GM18502 (cell line): Measurements from ENCODE around the gene PIGZ.
A peak's percentile ranks its signal among the peaks of the same experiment; 100 is the strongest.

Source experiments
- ATAC-seq: cut with Tn5 transposase; IDR thresholded peaks from one replicate; pipeline ENCODE4 v1.9.1; 2021; ENCODE audit warnings: mild to moderate bottlenecking; ENCODE audit not compliant: unreplicated experiment, poor library complexity

Gene PIGZ

DNA sequence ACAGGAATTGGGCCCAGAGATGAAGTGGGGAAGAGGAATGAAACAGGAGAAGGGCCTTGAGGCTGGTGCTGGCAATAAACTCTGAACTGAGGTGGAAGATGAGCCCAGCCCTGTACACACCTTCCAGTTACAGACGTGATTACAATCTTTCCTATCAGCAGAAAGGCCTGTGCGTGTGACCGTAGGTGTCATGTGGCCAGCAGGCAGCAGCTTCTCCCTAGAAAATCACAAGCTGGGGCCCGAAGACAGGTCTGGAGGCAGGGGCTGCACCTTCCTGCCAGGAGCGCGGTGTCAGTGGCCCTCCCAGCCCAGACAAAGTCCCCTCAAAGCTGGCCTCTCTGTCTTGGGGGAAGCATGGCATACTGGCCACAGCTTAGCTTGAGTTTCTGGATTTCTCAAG, 16.7 kb upstream of the PIGZ start:
- no peak for ATAC-seq

DNA sequence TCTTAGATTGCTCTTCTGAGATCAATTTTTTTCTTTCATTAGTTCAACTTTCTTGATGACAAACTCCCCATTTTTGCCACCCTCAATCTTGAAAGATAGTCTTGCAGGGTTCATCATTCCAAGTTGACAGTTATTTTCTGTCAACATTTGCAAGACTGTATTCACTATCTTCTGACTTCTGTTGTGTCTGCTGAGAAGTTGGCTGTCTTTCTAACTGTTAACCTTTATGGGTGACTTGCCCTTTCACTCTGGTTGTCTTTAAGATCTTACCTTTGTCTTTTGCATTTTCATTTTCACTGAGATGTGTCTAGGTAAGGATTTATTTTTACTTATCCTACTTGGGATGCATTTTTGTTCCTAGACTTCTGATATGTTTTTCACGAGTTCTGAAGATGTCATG, 14.6 kb upstream of the PIGZ start:
- ATAC-seq = no peak

DNA sequence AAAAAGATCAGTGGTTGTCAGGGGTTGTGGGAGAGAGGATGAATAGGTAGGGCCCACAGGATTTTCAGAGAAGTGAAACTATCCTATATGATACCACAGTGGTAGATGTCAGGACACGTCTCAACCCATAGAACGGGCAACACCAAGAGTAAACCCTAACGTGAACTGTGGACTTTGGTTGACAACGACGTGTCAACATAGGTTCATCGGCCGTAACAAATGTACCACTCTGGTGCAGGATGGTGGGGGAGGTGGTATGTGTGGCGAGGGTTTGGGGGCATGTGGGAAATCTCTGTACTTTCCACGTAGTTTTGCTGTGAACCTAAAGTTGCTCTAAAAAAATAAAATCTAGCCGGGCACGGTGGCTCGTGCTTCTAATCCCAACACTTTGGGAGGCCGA, 13.0 kb upstream of the PIGZ start:
- no peak for ATAC-seq

DNA sequence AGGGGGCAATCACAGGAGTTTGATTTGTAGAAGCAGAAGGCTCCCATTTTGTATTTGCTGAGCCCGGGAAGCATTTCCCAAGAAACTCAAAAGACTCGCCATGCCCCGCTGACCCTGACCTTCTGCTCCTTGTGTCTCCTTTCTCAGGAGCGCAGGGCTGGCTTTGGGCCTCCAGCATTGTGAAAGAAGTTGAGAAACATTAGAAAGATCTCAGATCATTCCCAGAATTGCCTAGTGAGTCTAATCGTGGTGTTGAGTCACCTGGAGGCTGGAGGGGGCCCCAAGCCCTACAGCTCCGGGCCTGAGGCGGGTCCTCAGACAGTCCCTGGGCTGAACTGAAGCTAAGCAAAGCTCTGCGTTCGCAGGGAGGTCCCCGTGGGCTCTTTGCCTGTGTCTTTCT, 10.9 kb upstream of the PIGZ start:
- ATAC-seq = no peak

DNA sequence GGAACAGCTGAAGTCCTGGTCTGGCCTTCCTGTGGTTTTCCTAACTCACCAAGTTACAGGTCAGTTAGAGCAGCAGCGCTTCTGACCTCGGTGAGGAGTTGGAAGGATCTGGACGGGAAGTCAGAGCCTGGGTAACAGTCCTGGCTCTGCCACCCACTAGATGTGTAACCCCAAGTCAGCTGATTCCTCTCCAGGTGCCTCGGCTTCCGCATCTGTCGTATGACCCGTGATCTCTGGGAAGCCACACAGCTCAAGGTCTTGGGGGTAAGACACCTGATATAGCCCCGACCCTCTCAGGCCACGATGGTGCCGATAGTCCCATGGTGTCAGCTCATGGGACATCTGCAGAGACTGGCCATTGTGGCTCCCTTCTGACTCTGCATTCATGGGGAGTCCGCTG, 8.3 kb upstream of the PIGZ start:
- no peak for ATAC-seq

DNA sequence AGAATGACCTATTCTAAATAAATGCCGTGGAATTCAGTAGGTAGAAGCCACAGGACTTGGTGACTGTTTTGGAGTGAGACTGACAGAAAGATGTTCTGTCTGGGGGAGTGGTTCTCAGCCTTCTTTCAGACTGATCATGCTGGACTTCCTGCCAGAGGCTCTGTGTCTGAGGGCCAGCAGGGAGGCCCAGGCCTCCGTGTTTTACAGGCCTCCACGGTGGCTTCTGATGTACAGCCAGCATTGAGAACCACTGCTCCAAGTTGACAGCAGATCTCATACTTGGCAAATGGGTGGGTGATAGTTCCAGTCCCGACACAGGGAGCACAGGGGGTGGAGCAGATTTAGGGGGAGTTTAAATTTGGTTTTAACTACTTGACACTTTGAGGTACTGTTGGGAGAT, 6.7 kb upstream of the PIGZ start:
- ATAC-seq = no peak

DNA sequence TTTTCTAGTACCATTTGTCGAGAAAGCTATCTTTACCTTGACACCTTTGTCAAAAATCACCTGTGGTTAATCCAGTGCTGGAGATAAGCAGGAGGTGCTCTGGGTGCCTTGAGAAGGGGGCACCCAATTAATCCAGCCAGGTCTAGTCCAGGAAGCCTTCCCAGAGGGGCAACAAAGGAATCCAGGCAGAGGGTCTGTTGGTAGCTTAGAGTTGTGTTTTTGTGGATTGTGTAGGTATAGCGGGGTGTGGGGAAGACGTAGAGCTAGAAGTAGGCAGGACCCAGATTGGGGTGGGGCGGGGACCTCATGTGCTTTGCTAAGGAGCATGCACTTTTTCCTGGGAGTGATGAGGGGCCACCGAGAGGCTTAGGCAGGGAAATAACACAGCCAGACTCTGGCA, 6.0 kb upstream of the PIGZ start:
- no peak for ATAC-seq

DNA sequence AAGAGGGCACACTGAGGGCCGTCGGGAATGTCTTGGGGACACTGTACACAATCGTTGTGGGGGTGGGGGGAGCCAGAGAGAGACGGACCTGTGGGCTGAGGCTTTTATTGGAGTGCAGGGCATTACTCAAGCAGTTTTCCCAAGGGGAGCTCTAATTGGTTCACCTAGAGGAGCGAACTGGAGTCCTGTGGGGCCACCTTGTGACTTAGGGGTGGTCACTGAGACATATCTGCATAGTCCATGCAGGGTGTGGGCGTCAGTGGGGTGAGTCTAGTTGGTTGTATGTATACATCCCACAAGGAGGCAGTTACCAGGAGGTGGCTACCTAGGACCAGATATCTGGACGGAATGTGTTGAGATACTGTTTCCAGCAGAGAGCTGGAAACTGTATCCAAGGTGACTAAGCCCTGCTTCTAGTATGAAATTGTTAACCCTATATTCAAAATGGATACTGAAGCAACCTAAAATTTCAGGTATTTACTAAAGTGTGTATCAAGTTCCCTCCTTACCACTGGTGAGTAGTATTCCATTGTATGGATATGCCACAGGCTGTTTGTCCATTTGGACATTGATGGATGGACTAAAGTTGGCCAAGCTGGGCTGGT, 2.6 kb upstream of the PIGZ start:
- no peak for ATAC-seq

DNA sequence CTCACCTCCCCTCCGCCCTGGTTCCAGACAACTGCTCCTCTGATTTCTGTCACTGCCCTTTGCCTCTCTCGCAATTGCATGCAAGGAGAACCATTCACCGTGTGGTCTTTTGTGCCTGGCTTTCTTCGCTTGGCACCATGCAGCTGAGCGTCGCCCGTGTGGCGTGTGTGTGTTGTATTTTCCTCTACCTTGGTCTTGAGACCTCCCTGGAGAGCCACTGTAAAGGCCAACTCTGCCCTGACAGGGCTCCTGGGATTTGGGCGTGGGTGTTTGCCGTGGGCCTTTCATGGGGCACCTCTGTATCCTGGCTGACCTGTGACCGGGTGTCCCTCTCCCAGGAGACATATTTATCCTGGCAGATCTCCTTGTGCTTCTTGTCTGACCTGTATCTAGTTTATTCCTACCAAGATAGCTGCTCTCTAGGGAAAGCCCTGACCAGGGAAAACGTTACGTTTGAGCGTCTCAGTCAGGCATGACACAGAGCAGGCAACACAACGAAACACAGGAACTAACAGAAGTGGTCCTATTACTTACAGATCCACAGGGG, 2.0 kb upstream of the PIGZ start:
- ATAC-seq = no peak

DNA sequence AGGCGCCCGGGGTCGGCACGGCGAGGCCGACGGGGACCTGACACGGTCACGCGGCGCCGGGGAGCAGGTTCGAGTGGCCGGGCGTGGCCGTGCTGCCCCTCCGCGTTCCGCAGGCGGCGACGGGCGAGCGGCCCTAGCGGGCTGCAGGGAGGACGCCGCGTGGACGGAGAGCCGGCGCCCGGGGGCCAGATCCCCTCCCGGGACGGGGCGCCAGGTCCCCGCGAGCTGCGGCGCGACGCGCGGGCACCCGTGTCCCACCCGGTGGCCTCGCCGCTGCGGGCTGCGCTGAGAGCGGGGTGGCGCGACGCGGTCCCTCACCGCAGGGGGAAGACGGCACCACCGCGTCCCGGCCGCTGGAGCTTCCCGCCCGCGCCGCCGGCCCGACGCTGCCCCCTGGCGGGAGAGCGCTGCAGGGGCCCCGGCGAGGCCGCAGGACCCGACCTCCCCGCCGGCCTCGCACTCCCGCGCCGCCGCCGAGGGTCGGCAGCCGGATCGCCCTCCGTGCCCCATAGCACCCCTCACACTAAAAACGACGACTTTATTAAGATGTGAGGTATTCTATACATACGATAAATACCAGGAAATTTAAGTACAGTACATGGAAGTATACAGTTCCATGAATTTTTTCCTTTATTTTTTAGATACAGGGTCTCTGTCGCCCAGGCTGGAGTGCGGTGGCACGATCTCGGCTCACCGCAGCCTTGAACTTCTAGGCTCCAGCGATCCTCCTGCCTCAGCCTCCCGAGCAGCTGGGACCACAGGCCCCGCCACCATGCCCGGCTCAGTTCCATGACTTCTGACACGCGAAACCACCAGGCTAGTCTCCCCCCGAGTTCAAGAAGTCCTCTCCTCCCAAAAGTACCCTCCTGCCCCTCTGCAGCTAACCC, 1.3 kb upstream of the PIGZ start:
- ATAC-seq = peak; percentile 62

DNA sequence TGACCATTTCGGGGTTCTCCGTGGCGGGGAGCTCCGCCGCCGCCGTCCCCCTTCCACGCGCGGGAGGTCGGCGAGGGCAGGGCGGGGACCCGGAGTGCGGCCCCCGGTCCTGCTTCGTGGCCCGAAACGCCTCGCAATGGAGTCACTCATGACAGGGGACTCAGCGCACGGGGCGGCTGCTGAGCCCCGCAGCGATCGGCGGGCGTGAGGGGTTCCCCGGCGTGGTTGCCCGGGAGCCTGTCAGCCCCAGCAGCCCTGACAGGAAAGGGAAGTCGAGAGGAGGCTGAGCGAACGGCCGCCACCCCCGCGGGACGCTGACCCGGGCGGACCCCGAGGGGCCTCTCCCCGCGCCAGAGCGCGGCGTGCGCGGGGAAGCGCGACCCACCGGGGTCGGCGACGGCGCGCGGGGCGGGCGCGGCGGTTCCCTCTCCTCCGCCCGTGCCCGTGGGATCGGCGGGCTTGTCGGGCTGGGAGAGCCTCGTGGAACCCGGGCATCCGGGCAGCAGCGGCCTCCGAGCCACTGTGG, 564 bp upstream of the PIGZ start:
- peak; percentile 52 for ATAC-seq

DNA sequence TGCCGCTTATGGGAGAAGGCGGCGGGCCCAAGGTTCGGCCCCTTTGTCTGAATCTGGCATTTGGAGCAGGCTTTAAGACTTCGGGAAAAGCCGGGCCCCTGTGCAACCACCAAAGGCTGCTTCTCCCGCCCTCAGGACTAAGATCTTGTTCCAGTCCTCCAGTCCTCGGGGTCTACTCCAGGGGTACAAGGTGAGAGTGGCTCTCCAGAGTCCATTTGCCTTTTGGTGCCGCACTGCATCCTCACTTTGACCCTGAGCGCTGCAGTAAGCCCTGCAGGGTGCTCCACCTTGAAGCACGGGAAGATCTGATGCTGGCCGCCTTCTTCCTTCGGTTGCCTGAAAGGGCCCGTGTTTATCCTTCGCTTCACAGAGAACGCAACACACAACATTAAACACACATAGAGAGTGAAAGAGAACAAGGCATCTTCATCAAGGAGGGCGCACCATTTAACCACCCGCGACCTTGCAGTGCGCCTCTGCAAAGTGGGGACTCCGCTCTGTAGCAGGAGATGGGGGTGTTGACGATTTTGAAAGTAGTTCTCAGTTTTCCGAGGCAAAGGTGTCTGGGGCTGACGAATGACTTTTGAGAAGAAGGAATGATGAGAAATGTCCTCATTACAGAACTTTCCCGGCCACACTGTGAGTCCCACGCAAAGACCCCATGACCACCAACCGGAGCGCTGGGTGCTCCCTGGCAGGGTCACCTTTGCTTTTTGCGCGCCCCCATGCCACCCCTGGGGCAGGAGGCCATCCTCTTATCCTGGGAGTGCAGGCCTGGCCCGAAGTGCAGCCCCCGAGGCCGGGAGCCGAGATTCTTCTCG, 1.0 kb downstream of the PIGZ start:
- ATAC-seq = no peak

DNA sequence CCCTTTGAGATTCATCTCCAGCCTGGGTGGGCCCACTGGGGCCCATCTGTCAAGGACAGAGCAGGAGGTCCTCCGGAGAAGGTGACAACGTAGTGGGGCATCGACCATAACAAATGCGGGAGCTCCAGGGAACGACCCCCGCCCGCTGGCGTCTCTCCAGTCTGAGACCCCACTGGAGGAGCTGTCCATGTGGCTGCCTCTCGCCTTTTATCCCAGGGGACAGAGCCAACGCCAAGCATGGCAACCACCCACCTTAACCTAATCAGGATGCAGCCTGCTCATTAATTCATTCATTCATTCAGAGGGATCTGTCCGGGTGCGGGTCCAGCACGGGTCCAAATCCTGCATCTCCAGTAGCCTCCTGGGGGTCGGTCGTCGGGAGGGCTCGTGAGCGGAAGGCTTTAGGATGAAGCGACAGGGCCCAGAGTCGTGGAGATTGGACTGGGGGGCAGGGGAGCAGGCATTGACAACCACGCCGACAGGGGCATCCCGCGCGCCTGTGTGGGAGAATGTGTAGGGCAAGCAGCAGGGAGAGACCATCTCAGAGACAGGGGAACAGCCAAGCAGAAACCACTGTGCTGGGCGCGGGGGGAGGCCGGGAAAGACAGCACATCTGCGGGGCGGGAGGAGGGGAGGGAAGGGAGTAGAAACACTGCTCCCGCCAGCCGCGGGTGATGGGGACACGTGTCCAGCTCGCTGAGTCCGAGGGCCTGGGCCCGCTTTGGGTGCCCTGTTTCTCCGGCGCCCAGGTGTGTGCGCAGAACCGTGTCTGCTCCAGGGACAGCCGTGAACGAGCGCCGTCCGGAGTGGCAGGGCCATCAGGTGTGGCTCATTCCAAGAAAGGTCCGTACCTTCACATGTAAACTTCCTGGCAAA, 1.9 kb downstream of the PIGZ start:
- ATAC-seq = no peak

DNA sequence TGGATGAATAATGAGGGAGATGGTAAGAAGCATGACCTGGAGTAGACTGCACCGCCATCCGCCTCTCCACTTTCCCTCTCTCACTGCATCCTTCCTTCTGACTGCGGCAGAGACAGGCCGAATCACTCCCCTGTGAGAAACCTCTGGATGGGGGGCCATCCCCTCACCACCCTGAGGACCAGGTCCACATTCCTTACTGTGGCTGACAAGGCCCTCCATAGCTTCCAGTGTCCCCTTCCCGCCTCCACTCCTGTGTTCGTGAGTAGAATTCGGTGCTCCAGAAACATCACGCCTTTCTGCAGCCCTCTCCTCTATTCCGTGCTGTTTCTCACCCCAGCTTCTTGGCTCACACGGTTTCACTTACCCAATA, 2.8 kb downstream of the PIGZ start:
- no peak for ATAC-seq

DNA sequence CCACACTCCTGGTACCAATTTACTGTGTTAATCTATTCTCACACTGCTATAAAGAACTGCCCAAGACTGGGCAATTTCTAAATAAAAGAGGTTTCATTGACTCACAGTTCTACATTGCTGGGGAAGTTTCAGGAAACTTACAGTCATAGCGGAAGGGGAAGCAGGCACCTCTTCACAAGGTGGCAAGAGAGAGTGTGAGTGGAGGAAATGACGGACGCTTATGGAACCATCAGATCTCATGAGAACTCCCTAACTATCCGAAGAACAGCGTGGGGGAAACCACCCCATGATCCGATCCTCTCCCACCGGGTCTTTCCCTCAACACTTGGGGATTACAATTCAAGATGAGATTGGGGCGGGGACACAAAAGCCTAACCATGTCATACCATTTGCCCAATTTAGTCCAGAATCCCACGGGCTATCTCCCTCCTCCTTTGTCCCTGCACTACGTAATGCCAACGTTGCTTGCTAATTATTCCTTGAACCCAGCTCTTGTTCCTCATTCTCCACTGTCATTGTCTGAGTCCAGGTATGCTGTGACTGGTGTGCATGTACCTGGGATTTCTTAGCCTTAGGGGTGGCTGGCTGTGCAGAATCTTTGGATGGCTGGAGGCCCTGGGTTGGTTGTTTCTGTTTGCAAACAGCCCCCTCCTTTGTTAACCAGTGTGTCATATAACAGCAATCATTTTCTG, 3.4 kb downstream of the PIGZ start:
- ATAC-seq = no peak

DNA sequence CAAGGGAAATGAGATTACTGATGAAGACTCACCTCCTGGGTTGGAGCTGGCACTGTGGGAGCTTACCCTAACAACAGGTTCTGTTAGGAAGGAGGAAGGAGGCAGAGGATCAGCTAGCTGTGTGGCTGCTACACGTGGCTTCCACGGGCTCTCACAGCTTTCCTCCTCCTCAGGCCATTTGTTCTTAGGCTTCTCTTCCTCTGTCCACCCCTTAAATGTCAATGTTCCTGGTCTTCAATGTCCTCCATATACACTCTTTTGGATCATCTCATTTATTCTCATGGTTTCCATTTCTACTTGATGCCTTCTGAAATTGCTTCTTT, 5.0 kb downstream of the PIGZ start:
- no peak for ATAC-seq

DNA sequence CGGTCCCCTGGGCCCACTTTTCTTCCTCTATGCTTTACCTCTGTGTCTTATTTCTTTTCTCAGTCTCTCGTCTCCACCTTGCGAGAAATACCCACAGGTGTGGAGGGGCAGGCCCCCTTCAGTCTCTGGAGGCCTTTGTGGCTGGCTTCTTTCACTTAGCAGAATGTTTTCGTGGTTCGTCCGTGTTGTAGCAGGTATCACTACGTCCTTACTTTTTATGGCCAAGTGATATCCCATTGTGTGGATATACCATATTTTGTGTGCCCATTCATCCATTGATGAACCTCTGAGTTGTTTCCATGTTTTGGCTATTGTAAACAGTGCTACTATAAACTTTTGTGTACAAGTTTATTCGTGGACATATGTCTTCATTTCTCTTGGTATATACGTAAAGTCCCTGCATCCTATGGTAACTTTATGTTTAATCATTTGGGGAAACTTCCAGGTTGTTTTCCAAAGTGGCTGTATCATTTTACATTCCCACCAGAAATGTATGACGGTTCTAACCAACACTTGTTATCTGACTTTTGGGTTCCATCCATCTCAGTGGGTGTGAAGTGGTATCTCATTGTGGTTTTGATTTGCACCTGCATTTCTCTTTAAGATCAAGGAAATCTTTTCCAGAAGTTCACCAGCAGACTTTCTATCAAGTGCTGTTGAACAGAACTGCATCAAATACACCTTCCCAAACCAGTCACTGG, 5.6 kb downstream of the PIGZ start:
- no peak for ATAC-seq

DNA sequence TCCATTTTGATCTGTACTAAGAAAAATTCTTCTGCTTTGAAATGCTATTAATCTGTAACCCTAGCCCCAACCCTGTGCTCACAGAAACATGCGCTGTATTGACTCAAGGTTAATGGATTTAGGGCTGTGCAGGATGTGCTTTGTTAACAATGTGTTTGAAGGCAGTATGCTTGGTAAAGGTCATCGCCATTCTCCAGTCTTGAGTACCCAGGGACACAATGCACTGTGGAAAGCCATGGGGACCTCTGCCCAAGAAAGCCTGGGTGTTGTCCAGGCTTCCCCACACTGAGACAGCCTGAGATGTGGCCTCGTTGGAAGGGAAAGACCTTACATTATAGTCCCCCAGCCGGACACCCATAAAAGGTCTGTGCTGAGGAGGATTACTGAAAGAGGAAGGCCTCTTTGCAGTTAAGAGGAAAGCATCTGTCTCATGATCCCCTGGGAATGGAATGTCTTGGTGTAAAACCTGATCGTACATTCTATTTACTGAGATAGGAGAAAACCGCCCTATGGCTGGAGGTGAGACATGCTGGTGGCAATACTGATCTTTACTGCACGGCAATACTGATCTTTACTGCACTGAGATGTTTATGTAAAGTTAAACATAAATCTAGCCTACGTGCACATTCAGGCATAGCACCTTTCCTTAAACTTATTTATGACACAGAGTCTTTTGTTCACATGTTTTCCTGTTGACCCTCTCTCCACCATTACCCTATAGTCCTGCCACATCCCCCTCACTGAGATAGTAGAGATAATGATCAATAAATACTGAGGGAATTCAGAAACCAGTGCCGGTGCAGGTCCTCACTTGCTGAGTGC, 6.3 kb downstream of the PIGZ start:
- no peak for ATAC-seq
